Neutrophil (primary cell): ENCODE measurements around the gene ZNF492.
"Not testable (repeated sequence)": the region's sequence is repeated elsewhere in the genome, so short reads cannot be mapped to it uniquely, and the experiment has no call there.

ENCODE experiments used
- H3K27ac ChIP-seq: fragments of 200-600 bp; sonication (generic); 2 replicates; pipeline ENCODE4 v1.5.1; 2016; ENCODE audit warnings: mild to moderate bottlenecking, moderate library complexity
- H3K27me3 ChIP-seq: fragments of 200-600 bp; sonication (generic); 2 replicates; pipeline ENCODE4 v1.6.0; 2016; ENCODE audit warnings: mild to moderate bottlenecking
- H3K36me3 ChIP-seq: fragments of 200-600 bp; sonication (generic); 2 replicates; pipeline ENCODE4 v1.5.1; 2017
- H3K4me1 ChIP-seq, 2 experiments: fragments of 200-600 bp in 1 of 2; sonication (generic) in 1 of 2; 1 replicate in 1 of 2; 2 replicates in 1 of 2; pipeline versions ENCODE4 v1.5.1 to v1.6.1; 2013 to 2016; ENCODE audit warnings: low read depth in 1 of 2, low read length in 1 of 2, mild to moderate bottlenecking in 1 of 2, moderate library complexity in 1 of 2; ENCODE audit not compliant: control insufficient read depth in 1 of 2, insufficient read depth in 1 of 2
- H3K4me3 ChIP-seq, 2 experiments: fragments of 200-600 bp in 1 of 2; sonication (generic) in 1 of 2; 1 replicate in 1 of 2; 2 replicates in 1 of 2; pipeline ENCODE4 v1.5.1; 2013 to 2016; ENCODE audit warnings: low read depth in 1 of 2, low read length in 1 of 2, mild to moderate bottlenecking in 1 of 2, moderate library complexity in 1 of 2
- H3K9me3 ChIP-seq: fragments of 200-600 bp; sonication (generic); 2 replicates; pipeline ENCODE4 v1.5.1; 2016
- TF ChIP-seq, protein P1 (sequence below): fragments of 200-600 bp; sonication (generic); IDR thresholded peaks from 2 replicates; pipeline ENCODE4 v1.5.1; 2016; ENCODE audit warnings: antibody characterized with exemption

Gene ZNF492

DNA sequence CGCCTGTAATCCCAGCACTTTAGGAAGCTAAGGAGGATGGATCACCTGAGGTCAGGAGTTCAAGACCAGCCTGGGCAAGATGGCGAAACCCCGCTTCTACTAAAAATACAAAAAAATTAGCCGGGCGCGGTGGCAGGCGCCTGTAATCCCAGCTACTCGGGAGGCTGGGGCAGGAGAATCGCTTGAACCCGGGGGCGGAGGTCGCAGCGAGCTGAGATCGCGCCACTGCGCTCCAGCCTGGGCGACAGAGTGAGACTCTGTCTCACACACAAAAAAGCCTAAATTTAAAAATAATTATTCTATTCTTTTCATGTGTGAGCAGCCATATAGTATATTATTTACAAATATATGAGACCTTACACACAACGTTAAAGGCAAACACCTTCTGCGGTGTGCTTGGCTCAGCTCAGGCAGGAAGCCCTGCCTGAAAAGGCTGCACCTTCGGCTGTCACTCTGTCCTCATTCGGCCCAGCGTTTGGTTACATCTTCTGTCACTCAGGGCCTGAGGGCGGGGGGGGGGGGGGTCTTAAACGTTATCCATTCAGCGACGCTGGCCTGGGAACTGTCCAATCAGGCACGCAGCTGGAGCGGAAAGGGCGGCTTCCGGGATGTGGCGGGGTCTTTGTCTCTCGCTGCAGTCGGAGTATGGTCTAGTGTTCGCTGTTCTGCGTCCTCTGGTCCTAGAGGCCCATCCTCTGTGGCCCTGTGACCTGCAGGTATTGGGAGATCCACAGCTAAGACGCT, at the start of gene ZNF492:
TSS of gene ZNF492 (plus strand) at position 619 of the 744 bp plus-strand sequence. CDS start 19,076 bp downstream, outside the sequence.
- not testable (repeated sequence) for H3K9me3 ChIP-seq, H3K27me3 ChIP-seq, H3K27ac ChIP-seq, H3K36me3 ChIP-seq, H3K4me1 ChIP-seq
- H3K4me3 ChIP-seq, result peak within 1 kb of the TSS; percentile 56 to 65

DNA sequence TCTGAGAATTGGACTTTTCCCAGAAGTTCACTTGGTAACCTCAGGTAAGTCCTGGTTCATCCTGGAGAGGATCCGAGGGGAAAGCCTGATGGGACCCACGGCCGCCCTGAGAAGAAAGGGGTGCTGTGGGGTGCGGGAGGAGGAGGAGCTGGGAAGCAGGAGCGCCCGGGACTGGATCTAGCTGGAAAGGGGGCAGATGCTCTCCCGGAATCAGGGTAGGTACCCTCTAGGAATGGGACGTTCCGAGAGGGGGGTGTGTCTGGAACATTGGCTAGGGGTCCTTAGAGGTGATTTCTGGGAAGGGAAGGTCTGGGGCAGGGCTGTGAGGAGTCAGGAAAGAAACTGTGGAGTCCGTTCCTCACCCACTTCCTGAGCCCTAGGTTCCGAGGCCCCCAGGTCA, 38.7 kb upstream of the ZNF492 start:
- no peaks in the 10 kb centered on the region for H3K36me3 ChIP-seq
- no peak overlapping the region for H3K27ac ChIP-seq
- TF ChIP-seq, protein P1, sequence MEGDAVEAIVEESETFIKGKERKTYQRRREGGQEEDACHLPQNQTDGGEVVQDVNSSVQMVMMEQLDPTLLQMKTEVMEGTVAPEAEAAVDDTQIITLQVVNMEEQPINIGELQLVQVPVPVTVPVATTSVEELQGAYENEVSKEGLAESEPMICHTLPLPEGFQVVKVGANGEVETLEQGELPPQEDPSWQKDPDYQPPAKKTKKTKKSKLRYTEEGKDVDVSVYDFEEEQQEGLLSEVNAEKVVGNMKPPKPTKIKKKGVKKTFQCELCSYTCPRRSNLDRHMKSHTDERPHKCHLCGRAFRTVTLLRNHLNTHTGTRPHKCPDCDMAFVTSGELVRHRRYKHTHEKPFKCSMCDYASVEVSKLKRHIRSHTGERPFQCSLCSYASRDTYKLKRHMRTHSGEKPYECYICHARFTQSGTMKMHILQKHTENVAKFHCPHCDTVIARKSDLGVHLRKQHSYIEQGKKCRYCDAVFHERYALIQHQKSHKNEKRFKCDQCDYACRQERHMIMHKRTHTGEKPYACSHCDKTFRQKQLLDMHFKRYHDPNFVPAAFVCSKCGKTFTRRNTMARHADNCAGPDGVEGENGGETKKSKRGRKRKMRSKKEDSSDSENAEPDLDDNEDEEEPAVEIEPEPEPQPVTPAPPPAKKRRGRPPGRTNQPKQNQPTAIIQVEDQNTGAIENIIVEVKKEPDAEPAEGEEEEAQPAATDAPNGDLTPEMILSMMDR, result no peak
- no peaks in the 10 kb centered on the region for H3K27me3 ChIP-seq
- H3K4me1 ChIP-seq, result no peaks in the 10 kb centered on the region
- no peaks in the 10 kb centered on the region for H3K9me3 ChIP-seq
- no peak overlapping the region for H3K4me3 ChIP-seq

DNA sequence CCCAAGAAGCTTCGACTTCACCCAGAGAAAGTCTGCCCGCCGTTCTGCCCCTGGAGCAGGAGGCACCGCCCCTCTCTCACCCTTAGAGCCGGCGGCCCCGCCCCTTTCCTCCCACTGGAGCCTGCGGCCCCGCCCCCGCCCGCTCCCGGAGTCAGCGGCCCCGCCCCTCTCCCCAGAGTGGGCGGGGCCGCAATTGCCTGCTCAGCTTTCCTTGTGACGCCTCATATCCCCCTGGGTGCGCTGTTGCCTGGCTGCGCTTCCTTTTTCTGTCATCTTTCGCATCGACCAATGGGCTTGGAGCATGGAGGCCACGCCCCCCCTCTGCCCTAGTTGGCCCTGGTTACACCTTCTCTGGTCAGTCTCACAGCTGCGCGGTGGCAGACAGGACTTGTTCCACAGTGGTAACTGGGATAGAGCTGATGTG, 38.2 kb upstream of the ZNF492 start:
- Histone ChIP-seq H3K27ac (no peak overlapping the region), H3K4me3 (no peak overlapping the region), H3K4me1 (no peaks in the 10 kb centered on the region), H3K9me3 (no peaks in the 10 kb centered on the region), H3K27me3 (no peaks in the 10 kb centered on the region), H3K36me3 (no peaks in the 10 kb centered on the region)
- TF ChIP-seq, protein P1, result no peak

DNA sequence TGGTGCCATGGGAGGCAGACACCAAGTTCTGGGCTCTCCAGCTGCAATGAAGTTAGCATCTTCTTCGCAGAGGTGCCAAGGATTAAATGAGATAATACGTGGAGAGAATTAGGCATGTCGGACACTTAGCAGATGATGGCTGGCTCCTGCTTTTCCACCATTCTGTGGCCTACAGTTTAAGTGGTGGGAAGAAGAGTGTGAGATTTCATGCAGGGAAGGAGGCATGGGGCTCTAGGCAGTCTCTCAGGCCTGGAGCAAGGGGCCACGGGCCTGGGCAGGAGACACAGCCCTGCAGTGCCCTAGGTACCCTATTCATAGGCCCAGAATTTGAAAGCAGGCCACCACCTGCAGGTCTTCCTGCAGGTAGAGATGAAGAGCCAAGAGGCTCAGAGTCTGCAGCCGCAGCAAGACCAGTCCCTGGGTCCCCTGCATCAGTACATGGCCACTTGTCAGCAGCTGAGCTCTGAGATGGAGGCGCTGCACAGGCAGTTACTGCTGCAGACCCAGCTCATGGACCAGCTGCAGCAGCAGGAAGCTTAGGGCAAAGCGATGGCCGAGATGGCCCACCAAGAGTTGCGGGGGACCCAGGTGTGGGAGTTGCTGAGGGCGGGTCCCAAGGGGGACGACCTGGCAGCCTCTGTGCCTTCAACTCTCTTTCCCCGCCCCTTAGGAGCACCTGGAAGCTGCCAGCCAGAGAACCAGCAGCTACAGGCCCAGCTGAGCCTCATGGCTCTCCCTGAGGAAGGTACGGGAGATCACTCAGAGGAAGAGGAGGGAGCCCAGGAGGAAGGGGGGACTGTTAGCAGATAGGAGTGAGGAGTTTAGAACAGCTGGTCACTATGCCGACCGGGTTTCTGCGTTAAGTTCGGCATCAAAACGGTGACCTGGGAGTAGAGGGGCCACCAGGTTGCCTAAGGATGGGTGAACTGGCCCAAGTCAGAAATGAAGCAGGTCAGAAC, 33.2 kb upstream of the ZNF492 start:
- Histone ChIP-seq H3K9me3 (no peaks in the 10 kb centered on the region), H3K36me3 (no peaks in the 10 kb centered on the region), H3K4me3 (no peak overlapping the region), H3K27ac (no peak overlapping the region), H3K4me1 (no peaks in the 10 kb centered on the region), H3K27me3 (no peaks in the 10 kb centered on the region)
- TF ChIP-seq, protein P1, result no peak

DNA sequence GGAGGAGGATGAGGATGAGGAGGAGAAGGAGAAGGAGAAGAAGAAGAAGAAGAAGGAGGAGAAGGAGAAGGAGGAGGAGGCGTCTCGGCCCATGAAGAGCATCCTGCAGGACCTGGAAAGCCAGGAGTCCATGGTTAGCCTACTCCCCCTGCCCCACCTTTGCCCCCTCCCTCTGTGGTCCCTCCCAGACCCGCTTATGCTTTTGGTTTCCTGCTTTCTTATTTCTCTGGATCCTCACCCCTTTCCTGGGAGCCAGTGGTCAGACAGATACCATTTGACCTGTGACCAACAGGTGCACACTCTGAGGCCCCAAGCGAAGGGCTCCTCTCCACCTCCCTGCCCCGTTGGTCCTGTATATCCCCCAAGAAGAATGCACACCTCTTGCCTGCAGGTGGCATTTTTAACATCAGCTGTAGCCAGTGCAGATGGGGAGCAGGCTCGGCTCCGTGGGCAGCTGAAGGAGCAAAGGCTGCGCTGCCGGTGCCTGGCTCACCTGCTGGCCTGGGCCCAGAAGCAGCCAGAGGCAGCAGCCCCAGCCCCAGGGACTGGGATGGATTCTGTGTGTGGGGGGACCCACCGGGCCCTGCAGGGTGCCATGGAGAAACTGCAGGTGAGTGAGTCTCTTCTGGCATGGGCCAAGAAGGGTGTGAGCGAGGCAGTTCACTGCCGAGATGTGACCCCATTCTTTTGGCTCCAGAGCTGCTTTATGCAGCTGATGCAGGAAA, 32.1 kb upstream of the ZNF492 start:
- Histone ChIP-seq H3K9me3 (no peaks in the 10 kb centered on the region), H3K27me3 (no peaks in the 10 kb centered on the region), H3K27ac (no peak overlapping the region), H3K4me1 (no peaks in the 10 kb centered on the region), H3K4me3 (no peak overlapping the region), H3K36me3 (no peaks in the 10 kb centered on the region)
- TF ChIP-seq, protein P1, result no peak
